PC-3 (cell line): ENCODE measurements around the gene TPGS1.

Source experiments
- CTCF ChIP-seq: fragments of 300-600 bp; sonication (generic); conservative IDR thresholded peaks from 2 replicates; pipeline ENCODE4 v1.5.1; 2017; ENCODE audit warnings: antibody characterized with exemption, low read depth, mild to moderate bottlenecking, low read length
- EZH2 ChIP-seq: fragments of 300-600 bp; sonication (generic); IDR thresholded peaks from one replicate; pipeline ENCODE4 v1.6.1; 2017; ENCODE audit warnings: antibody characterized with exemption, mild to moderate bottlenecking, low read length; ENCODE audit not compliant: unreplicated experiment

GRCh38 chr19:547117-547516 is 39.8 kb downstream of the TPGS1 start:
- no peak for TF ChIP-seq EZH2
- TF ChIP-seq CTCF, result no peak
